SH-SY5Y (cell line): ENCODE results near the gene EIPR1.

Source experiments
- GATA2 ChIP-seq: IDR thresholded peaks from 2 replicates; pipeline ENCODE4 v1.6.1; 2011; ENCODE audit warnings: mild to moderate bottlenecking, low read depth, low read length
- GATA3 ChIP-seq: IDR thresholded peaks from 2 replicates; pipeline ENCODE4 v1.6.1; 2011; ENCODE audit warnings: low read depth, mild to moderate bottlenecking, low read length, moderate library complexity

DNA sequence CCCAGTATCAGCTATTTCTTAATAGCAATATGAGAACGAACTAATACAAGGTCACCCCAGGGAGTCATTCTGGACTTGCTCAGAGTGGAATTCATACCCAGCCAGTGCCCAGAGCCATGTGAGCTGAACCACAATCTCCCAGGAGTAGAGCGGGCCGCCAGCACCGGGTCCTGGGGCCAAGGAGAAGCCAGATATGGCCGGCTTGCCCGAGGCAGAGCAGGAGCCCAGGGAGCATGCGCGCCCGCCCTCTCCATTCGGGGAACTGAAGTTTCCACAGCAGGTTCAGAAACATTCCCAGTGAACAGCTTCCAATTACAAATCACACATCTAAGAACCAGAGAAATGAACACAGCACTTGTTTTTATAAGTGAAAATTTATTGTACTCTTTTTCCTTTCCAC lies 37.5 kb downstream of the EIPR1 start:
- no peak for TF ChIP-seq GATA2
- no peak for TF ChIP-seq GATA3
